Fibroblast of lung (primary cell): ENCODE measurements around the gene ITGAL. TPM values are rescaled to one million over a fixed set of nuclear protein-coding genes. Genes with fewer than 3 reads are reported as not detected.
"Not testable (repeated sequence)": the region's sequence is repeated elsewhere in the genome, so short reads cannot be mapped to it uniquely, and the experiment has no call there.

ENCODE experiments used
- DNase-seq, 2 donors: peaks; one replicate each; pipeline versions ENCODE4 v3.0.0 to v3.0.0-alpha.2; 2010; ENCODE audit warnings: low read depth in 2 of 2
- H2AFZ ChIP-seq: 2 replicates; pipeline ENCODE4 v1.5.1; 2012; ENCODE audit warnings: low read length, control low read depth, inconsistent platforms
- H3K27ac ChIP-seq: 2 replicates; pipeline ENCODE4 v1.5.1; 2011; ENCODE audit warnings: low read length, control low read depth; ENCODE audit not compliant: insufficient read depth
- H3K27me3 ChIP-seq: 2 replicates; pipeline ENCODE4 v1.5.1; 2011; ENCODE audit warnings: mild to moderate bottlenecking, low read length; ENCODE audit not compliant: control insufficient read depth, insufficient read depth
- H3K36me3 ChIP-seq: 2 replicates; pipeline ENCODE4 v1.5.1; 2011; ENCODE audit warnings: low read length; ENCODE audit not compliant: control insufficient read depth, insufficient read depth
- H3K4me1 ChIP-seq: 2 replicates; pipeline ENCODE4 v1.5.1; 2011; ENCODE audit warnings: low read length; ENCODE audit not compliant: control insufficient read depth, insufficient read depth; ENCODE audit errors: extremely low read depth
- H3K4me2 ChIP-seq: 2 replicates; pipeline ENCODE4 v1.5.1; 2011; ENCODE audit warnings: low read length, control low read depth; ENCODE audit not compliant: insufficient read depth; ENCODE audit errors: extremely low read depth
- H3K4me3 ChIP-seq, 4 experiments: fragments of 200-600 bp in 1 of 4; sonication (generic) in 1 of 4; replicated peaks in 1 of 4; 2 replicates each; pipeline ENCODE4 v1.5.1; 2011 to 2016; ENCODE audit warnings: low read length in 4 of 4, low read depth in 3 of 4, mild to moderate bottlenecking in 3 of 4, control low read depth in 2 of 4, inconsistent platforms in 1 of 4, mixed read lengths in 1 of 4; ENCODE audit not compliant: insufficient read depth in 1 of 4; ENCODE audit errors: control extremely low read depth in 1 of 4
- H3K79me2 ChIP-seq: 2 replicates; pipeline ENCODE4 v1.5.1; 2012; ENCODE audit warnings: mild to moderate bottlenecking, low read length, inconsistent platforms; ENCODE audit not compliant: control insufficient read depth, insufficient read depth
- H3K9ac ChIP-seq: 2 replicates; pipeline ENCODE4 v1.5.1; 2011; ENCODE audit warnings: mild to moderate bottlenecking, low read length, control low read depth; ENCODE audit not compliant: insufficient read depth
- H3K9me3 ChIP-seq: 2 replicates; pipeline ENCODE4 v1.5.1; 2012; ENCODE audit warnings: low read depth, low read length; ENCODE audit not compliant: control insufficient read depth, insufficient read depth
- H4K20me1 ChIP-seq: 2 replicates; pipeline ENCODE4 v1.5.1; 2011; ENCODE audit warnings: low read length; ENCODE audit not compliant: control insufficient read depth, insufficient read depth; ENCODE audit errors: extremely low read depth
- EZH2 ChIP-seq: IDR thresholded peaks from 2 replicates; pipeline ENCODE4 v1.5.1; 2012; ENCODE audit warnings: low read length, control low read depth, mild to moderate bottlenecking; ENCODE audit errors: missing control alignments
- polyA plus RNA-seq, 2 donors: library from polyadenylated mRNA; depleted of rRNA in 1 of 2; stranded (reverse) in 1 of 2; unstranded in 1 of 2; fragments of >200 nt; gene quantifications; 2 replicates each; pipeline ENCODE4 v1.2.1, GENCODE V29; 2011 to 2012; ENCODE audit warnings: missing spikeins in 1 of 2
- total RNA-seq: library from RNA; depleted of rRNA; stranded (reverse); fragments of >200 nt; gene quantifications from 2 replicates; pipeline ENCODE4 v1.2.1, GENCODE V29; 2014
- TF ChIP-seq, protein P1 (sequence below), 2 donors: IDR thresholded peaks in 1 of 2; conservative IDR thresholded peaks in 1 of 2; 1 replicate in 1 of 2; 2 replicates in 1 of 2; pipeline ENCODE4 v1.5.1; 2011 to 2012; ENCODE audit warnings: low read length in 2 of 2, control low read depth in 1 of 2, inconsistent platforms in 1 of 2, low read depth in 1 of 2, mild to moderate bottlenecking in 1 of 2

The ITGAL gene
- total and polyA plus RNA-seq, 2 donors (not counting 1 experiment from before 2014, with no cell fraction given) = not detected

DNA sequence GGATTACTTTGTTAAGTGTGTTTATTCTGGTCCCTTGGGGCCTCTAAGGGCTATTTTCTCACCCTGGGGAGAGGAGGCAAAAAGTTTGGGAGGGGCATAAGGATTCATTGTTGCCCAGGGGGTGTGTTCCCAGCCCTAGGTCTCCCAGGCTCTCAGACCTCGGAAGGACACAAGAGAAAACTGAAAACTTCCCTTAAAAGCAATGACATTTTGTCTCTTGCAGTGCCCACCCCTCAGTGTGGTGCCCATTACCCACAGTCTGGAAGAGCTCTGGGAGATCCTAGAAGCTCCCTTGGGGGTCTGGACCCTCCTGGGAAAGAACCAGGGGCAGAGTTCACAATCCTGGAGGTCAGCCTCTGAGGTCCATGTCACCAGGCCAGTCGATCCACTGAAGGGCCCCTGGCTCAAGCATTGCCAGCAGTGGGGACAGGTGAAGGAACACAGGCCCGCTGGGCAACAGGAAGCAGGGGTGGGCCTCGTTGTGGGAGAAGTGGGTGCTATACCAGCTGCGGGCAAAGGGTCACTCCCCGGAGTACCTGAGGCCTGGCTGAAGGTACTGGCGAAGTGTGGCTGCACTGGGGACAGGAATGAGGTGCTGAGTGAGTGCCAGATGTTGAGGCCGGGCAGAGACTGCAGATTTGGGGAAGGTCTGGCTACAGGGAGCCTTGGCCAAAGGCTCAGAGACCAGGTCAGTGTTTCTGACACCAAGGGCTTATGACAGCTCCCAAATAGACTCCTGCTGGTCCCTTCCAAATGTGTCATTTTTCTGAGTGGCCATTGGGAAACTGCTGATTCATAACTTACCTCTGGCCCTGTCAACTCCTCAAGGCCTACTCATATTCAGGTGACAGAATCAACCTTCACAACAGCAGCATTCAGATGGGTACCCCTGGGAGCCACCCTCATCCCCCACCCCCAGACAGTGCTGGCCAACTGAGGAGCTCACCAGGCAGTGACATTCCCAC, 66.7 kb downstream of the ITGAL start:
- H3K4me3 ChIP-seq = no peak overlapping the region
- TF ChIP-seq, protein P1, sequence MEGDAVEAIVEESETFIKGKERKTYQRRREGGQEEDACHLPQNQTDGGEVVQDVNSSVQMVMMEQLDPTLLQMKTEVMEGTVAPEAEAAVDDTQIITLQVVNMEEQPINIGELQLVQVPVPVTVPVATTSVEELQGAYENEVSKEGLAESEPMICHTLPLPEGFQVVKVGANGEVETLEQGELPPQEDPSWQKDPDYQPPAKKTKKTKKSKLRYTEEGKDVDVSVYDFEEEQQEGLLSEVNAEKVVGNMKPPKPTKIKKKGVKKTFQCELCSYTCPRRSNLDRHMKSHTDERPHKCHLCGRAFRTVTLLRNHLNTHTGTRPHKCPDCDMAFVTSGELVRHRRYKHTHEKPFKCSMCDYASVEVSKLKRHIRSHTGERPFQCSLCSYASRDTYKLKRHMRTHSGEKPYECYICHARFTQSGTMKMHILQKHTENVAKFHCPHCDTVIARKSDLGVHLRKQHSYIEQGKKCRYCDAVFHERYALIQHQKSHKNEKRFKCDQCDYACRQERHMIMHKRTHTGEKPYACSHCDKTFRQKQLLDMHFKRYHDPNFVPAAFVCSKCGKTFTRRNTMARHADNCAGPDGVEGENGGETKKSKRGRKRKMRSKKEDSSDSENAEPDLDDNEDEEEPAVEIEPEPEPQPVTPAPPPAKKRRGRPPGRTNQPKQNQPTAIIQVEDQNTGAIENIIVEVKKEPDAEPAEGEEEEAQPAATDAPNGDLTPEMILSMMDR (conservative IDR thresholded peaks at IDR 0.05 in 1 of 2, IDR thresholded peaks at IDR 0.05 in 1 of 2; ENCODE audit: low read depth in 1 of 2, low read length in 2 of 2) = no peak
- no peak for TF ChIP-seq EZH2
- no peaks in the 10 kb centered on the region for H3K36me3 ChIP-seq
- no peaks in the 10 kb centered on the region for H3K79me2 ChIP-seq
- H3K27me3 ChIP-seq = no peaks in the 10 kb centered on the region
- H4K20me1 ChIP-seq = no peaks in the 10 kb centered on the region
- H3K9me3 ChIP-seq = no peaks in the 10 kb centered on the region
- H3K9ac ChIP-seq = no peak overlapping the region
- DNase-seq = no peak
- H3K4me1 ChIP-seq = peaks cover 8% of the 10 kb centered on the region
- no peak overlapping the region for H2AFZ ChIP-seq
- no peak overlapping the region for H3K4me2 ChIP-seq
- no peak overlapping the region for H3K27ac ChIP-seq

DNA sequence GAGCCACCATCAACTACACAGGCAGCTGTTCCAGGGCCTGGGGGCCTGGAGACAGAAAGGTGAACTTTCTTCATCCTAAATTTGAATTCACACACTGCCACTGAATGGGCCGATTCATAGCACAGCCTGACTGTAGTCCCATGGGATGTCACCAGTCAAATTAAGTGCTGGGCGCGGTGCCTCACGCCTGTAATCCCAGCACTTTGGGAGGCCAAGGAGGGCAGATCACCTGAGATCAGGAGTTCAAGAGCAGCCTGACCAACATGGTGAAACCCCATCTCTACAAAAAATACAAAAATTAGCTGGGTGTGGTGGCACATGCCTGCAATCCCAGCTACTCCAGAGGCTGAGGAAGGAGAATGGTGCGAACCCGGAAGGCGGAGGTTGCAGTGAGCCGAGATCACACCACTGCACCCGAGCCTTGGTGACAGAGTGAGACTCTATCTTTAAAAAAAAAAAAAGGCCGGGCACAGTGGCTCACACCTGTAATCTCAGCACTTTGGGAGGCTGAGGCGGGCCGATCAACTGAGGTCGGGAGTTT, 67.5 kb downstream of the ITGAL start:
- H3K9me3 ChIP-seq, H3K9ac ChIP-seq, H3K36me3 ChIP-seq, H4K20me1 ChIP-seq, DNase-seq, H3K4me3 ChIP-seq, H3K27ac ChIP-seq, H3K4me2 ChIP-seq, H3K4me1 ChIP-seq, H2AFZ ChIP-seq, H3K27me3 ChIP-seq, H3K79me2 ChIP-seq: not testable (repeated sequence)

DNA sequence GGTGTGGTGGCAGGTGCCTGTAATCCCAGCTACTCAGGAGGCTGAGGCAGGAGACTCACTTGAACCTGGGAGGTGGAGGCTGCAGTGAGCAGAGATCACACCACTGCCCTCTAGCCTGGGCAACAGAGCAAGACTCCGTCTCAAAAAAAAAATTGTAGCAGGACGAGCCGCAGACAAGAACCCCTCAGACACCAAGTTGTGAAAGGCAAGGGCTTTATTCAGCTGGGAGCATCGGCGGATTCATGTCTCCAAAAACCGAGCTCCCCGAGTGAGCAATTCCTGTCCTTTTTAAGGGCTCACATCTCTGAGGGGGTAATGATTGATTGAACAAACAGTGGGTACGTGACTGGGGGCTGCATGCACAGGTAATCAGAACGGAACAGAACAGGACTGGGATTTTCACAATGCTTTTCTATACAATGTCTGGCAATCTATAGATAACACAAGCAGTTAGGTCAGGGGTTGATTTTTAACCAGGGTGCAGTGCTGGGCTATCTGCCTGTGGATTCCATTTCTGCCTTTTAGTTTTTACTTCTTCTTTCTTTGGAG, 68.4 kb downstream of the ITGAL start:
- not testable (repeated sequence) for H3K4me2 ChIP-seq, H2AFZ ChIP-seq

More for the DNA sequence above, 68.4 kb downstream of the ITGAL start:
- DNase-seq, H3K27ac ChIP-seq, H3K79me2 ChIP-seq, H3K27me3 ChIP-seq, H3K36me3 ChIP-seq, H3K4me3 ChIP-seq, H3K9me3 ChIP-seq, H3K4me1 ChIP-seq, H4K20me1 ChIP-seq, H3K9ac ChIP-seq: not testable (repeated sequence)
